ENCODE data around the gene ARHGAP21. TPM values are rescaled to one million over a fixed set of nuclear protein-coding genes. Genes with fewer than 3 reads are reported as not detected.

The ARHGAP21 gene
- 45.9 to 74.6 TPM (median 51.7 TPM) in 5 replicates for total RNA-seq (2022; extraction: Qiagen RNA extraction; ENCODE audit: low read depth)

DNA sequence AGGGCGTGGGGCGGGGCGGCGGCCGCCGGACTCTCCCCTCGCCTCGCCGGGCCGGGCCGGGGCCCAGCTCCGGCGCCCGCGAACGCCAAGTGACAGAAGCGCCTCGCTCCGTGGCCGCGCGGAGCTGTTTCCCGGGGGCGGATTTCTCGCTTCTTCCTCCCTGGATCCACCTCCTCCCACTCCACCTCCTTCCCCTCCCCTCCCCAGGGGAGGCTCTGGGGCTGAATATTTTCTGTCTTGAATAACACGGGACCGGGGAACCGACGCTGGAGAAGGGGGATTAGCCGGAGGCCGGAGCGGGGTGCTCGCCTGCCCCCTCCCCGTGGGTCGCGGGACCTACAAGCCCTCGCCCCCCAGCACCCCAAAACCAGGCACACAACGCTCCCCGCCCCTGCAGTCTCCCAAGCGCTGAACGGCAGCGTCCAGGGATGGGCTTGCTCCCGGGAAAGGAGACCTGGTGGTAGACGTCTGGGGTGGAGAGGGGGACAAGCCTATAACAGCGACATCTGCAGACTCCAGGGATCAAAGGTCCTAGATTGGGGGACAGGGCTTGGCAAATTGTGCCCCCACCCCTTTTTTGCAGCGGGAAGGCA lies at the start of gene ARHGAP21:
Gene ARHGAP21 (minus strand): TSS at position 100 of the 593 bp plus-strand sequence. CDS start 1,988 bp downstream, outside the sequence.

Other genes starting within 250 kb of the ARHGAP21 start
- gene PRTFDC1, start 228.7 kb upstream of the ARHGAP21 start, total RNA-seq (2022; extraction: Qiagen RNA extraction; ENCODE audit: low read depth): 16.0 to 20.5 TPM (median 17.5 TPM) in 5 replicates